Measurements from ENCODE around the gene DLG2.

DNA sequence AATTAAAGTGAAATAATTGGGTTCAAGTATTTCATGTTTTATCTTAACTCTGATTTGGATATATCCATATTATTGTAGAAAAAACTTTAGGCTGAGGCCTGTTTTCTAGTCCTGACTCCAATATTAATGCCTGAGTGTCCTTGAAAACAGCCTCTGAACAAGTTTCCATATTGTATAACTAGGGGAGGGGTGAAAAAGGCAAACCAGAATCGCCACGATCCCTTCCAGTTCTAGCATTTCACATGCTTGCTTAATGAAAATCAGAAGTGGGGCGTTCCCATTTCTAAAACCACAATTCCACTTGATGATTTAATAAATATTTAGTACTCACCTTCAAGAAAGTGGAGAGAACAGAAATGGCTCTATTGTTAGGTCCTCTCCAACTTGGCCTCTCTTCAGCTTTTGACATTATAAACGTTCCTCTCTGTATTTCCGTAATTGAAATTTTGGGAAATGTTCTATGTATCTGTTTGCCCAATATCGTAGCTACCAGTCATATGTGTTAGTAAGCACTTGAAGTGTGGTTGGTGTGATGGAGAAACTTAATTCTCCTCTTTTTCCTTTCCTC, 1779.6 kb downstream of the DLG2 start:
- TF ChIP-seq CTCF (IDR thresholded peaks at IDR 0.05): no peak
- TF ChIP-seq POLR2A (IDR thresholded peaks at IDR 0.05): no peak
